K562 (cell line): ENCODE measurements around the gene PIP5K1B. TPM values are rescaled to one million over a fixed set of nuclear protein-coding genes. Genes with fewer than 3 reads are reported as not detected.

Experiments
- ATAC-seq: fragments of 200-7000 bp; cut with Tn5 transposase; 3 replicates; pipeline ENCODE4 v1.9.1; 2020; ENCODE audit warnings: moderate library complexity
- BruUV-seq: library from RNA; stranded (reverse); fragments of 400-500 nt; replicated peaks from 2 replicates; lab custom pipeline; 2021; lab: Mats Ljungman, UMichigan
- CTCF ChIA-PET: fragments of 300-600 bp; formaldehyde crosslinking; extraction: SDS; loops from one replicate; lab custom pipeline; 2021; ENCODE audit warnings: low intra/inter-chr PET ratio; lab: Yijun Ruan, JAX
- POLR2A ChIA-PET: fragments of 300-600, 350-650 bp; sonication (Branson Sonifier 250); formaldehyde crosslinking; extraction: SDS; loops from one replicate; lab custom pipeline; 2021; ENCODE audit warnings: antibody characterized with exemption, inconsistent platforms; lab: Yijun Ruan, JAX
- DNase-seq, 4 experiments: peaks; one replicate each; pipeline versions ENCODE4 v3.0.0 to v3.0.0-alpha.2; 2011 to 2018; ENCODE audit warnings: low spot score in 3 of 4, mixed read lengths in 3 of 4; ENCODE audit errors: extremely low read depth in 1 of 4
- FAIRE-seq: peaks from 2 replicates; lab custom pipeline; 2011; peaks lifted over from hg19 to GRCh38; lab: Jason Lieb, UNC
- H2AFZ ChIP-seq: 2 replicates; pipeline ENCODE4 v1.6.0; 2011; ENCODE audit warnings: low read depth, low read length, control low read depth, inconsistent platforms
- H3K27ac ChIP-seq: fragments of 200-600 bp; 3 replicates; pipeline ENCODE4 v1.8.0; 2011; ENCODE audit warnings: low read depth, mild to moderate bottlenecking, control low read depth, inconsistent platforms, low read length, moderate library complexity, mixed read lengths; ENCODE audit errors: extremely low read depth
- H3K27me3 ChIP-seq, 2 experiments: fragments of 300-600 bp in 1 of 2; 2 replicates in 1 of 2; 3 replicates in 1 of 2; pipeline versions ENCODE4 v1.6.0 to v1.8.0; 2011; ENCODE audit warnings: inconsistent platforms in 2 of 2, low read length in 2 of 2, mild to moderate bottlenecking in 1 of 2, mixed read lengths in 1 of 2, moderate library complexity in 1 of 2; ENCODE audit not compliant: control insufficient read depth in 2 of 2, insufficient read depth in 2 of 2
- H3K36me3 ChIP-seq: fragments of 300-600 bp; 3 replicates; pipeline ENCODE4 v1.8.0; 2011; ENCODE audit warnings: mild to moderate bottlenecking, low read length, inconsistent platforms; ENCODE audit not compliant: control insufficient read depth, insufficient read depth
- H3K4me1 ChIP-seq, 2 experiments: fragments of 200-600 bp in 1 of 2; replicated peaks in 1 of 2; 2 replicates in 1 of 2; 3 replicates in 1 of 2; pipeline versions ENCODE4 v1.5.1 to v1.8.0; 2011; ENCODE audit warnings: inconsistent platforms in 2 of 2, low read length in 2 of 2, mild to moderate bottlenecking in 1 of 2, mixed read lengths in 1 of 2, moderate library complexity in 1 of 2; ENCODE audit not compliant: control insufficient read depth in 2 of 2, insufficient read depth in 2 of 2
- H3K4me2 ChIP-seq: 2 replicates; pipeline ENCODE4 v1.6.1; 2011; ENCODE audit warnings: low read length, control low read depth, inconsistent platforms, mixed read lengths; ENCODE audit not compliant: insufficient read depth
- H3K4me3 ChIP-seq: fragments of 200-600 bp; sonication (generic), shearing (Covaris generic); 2 replicates; pipeline ENCODE4 v1.5.1; 2016; ENCODE audit warnings: control low read depth, inconsistent platforms
- H3K79me2 ChIP-seq: fragments of 200-600 bp; 3 replicates; pipeline ENCODE4 v1.8.0; 2011; ENCODE audit warnings: low read length, inconsistent platforms; ENCODE audit not compliant: control insufficient read depth, insufficient read depth
- H3K9ac ChIP-seq, 2 experiments: 2 replicates each; pipeline versions ENCODE4 v1.6.0 to v1.6.1; 2011; ENCODE audit warnings: low read depth in 2 of 2, low read length in 2 of 2, control low read depth in 1 of 2, inconsistent platforms in 1 of 2, mild to moderate bottlenecking in 1 of 2, mixed read lengths in 1 of 2; ENCODE audit not compliant: insufficient read depth in 1 of 2
- H3K9me1 ChIP-seq: one replicate; pipeline ENCODE4 v1.6.0; 2011; ENCODE audit warnings: inconsistent platforms, mild to moderate bottlenecking, low read length, moderate library complexity; ENCODE audit not compliant: control insufficient read depth, insufficient read depth
- H3K9me3 ChIP-seq: replicated peaks from 2 replicates; pipeline ENCODE4 v1.5.1; 2011; ENCODE audit warnings: low read depth, low read length, inconsistent platforms; ENCODE audit not compliant: control insufficient read depth, insufficient read depth
- H4K20me1 ChIP-seq: replicated peaks from 2 replicates; pipeline ENCODE4 v1.6.1; 2011; ENCODE audit warnings: low read length, inconsistent platforms, mixed read lengths; ENCODE audit not compliant: control insufficient read depth, insufficient read depth
- AFF4 ChIP-seq: sonication (generic); formaldehyde crosslinking; IDR thresholded peaks from 2 replicates; pipeline ENCODE4 v1.8.0; 2023; ENCODE audit warnings: mild to moderate bottlenecking, missing genetic modification reagents
- NCOA1 ChIP-seq: fragments of 450-650 bp; IDR thresholded peaks from 2 replicates; pipeline ENCODE4 v1.6.1; 2016; ENCODE audit warnings: low read depth
- RCOR1 ChIP-seq, 2 experiments: IDR thresholded peaks; 2 replicates each; pipeline ENCODE4 v1.6.1; 2012; ENCODE audit warnings: low read depth in 2 of 2, low read length in 2 of 2, borderline replicate concordance in 1 of 2, improper control_type of control experiment in 1 of 2
- RNF2 ChIP-seq: sonication (generic); IDR thresholded peaks from 2 replicates; pipeline ENCODE4 v1.6.1; 2016
- STAT5B ChIP-seq: fragments of 250-450 bp; sonication (Bioruptor Pico); IDR thresholded peaks from 2 replicates; pipeline ENCODE4 v1.8.0; 2021; ENCODE audit warnings: mild to moderate bottlenecking, inconsistent platforms
- YBX1 ChIP-seq: fragments of 450-650 bp; IDR thresholded peaks from 2 replicates; pipeline ENCODE4 v1.7.1; 2016; ENCODE audit warnings: mild to moderate bottlenecking
- in situ Hi-C: fragments of 300-500 bp; cut with MboI; formaldehyde crosslinking; loops from 4 replicates; pipeline ENCODE4 v1.15.0; 2018; ENCODE audit warnings: inconsistent platforms, mixed read lengths
- intact Hi-C: fragments of 100-400 bp; cut with micrococcal nuclease; formaldehyde crosslinking; loops from 2 replicates; pipeline ENCODE4 v1.14.2; 2022
- polyA plus RNA-seq, 8 experiments: library from polyadenylated mRNA; depleted of rRNA in 4 of 8; stranded (reverse) in 5 of 8; unstranded in 3 of 8; fragments of >200 nt; fragmentation: Nextera tagmentation in 2 of 8; fragmentation: Illumina TruSeq in 1 of 8; extraction: Ambion mirVana in 2 of 8; extraction: Trizol in 1 of 8; gene quantifications; 2 replicates each; pipeline versions ENCODE4 v1.2.1 to v1.2.3, GENCODE V29; 2011 to 2014; ENCODE audit warnings: inconsistent platforms in 1 of 8, missing spikeins in 1 of 8
- total RNA-seq, 7 experiments: library from RNA; depleted of rRNA in 6 of 7; stranded (reverse); fragments of >200 nt in 6 of 7; fragmentation: Illumina TruSeq in 2 of 7; extraction: Trizol in 2 of 7; gene quantifications; 2 replicates each; pipeline versions ENCODE4 v1.2.1 to v1.2.3, GENCODE V29; 2011 to 2021; ENCODE audit warnings: low replicate concordance in 1 of 7

PIP5K1B gene
- total and polyA plus RNA-seq, 9 of the 15 experiments (the other 6 are each of a cell fraction or from before 2014, with no cell fraction given): 3.1 to 12.9 (median 7.4) TPM

- Histone ChIP-seq H3K4me1 (no peaks in the 10 kb centered on the region; a peak in 1 of 5 replicates), H4K20me1 (no peaks in the 10 kb centered on the region), H3K79me2 (no peaks in the 10 kb centered on the region), H3K4me3 (no peak overlapping the region), H3K4me2 (no peak overlapping the region), H3K9ac (no peak overlapping the region), H3K9me1 (no peaks in the 10 kb centered on the region), H3K9me3 (no peaks in the 10 kb centered on the region), H3K27ac (no peak overlapping the region), H3K27me3 (no peaks in the 10 kb centered on the region), H2AFZ (no peak overlapping the region), H3K36me3 (no peaks in the 10 kb centered on the region)
- CTCF ChIA-PET: no interaction called here
- ATAC-seq (no peak), DNase-seq (no peak), FAIRE-seq (no peak)
- TF ChIP-seq RNF2: no peak
- TF ChIP-seq STAT5B (CRISPR knock-in tag): no peak
- TF ChIP-seq YBX1: no peak
- TF ChIP-seq NCOA1: no peak
- no peak for TF ChIP-seq RCOR1 (IDR thresholded peaks at IDR 0.05; ENCODE audit: borderline replicate concordance in 1 of 2, low read depth in 2 of 2, low read length in 2 of 2)
- TF ChIP-seq AFF4 (CRISPR knock-in tag): no peak
- BruUV-seq: no TSS peak
- POLR2A ChIA-PET: no interaction called here
- intact Hi-C loops: loop anchor here (10.0 kb wide), 1 partner anchor 63 kb away; a partner anchor contains a TSS
- in situ Hi-C loops: loop anchor here (5.0 kb wide), 1 partner anchor 265 kb away; no protein-coding TSS in a partner anchor
Observed at GRCh38 chr9:68847765-68848164, 142.7 kb downstream of the PIP5K1B start.
